Measurements from ENCODE around the gene CSNK2A1. TPM values are rescaled to one million over a fixed set of nuclear protein-coding genes. Genes with fewer than 3 reads are reported as not detected.

CSNK2A1 gene
- total and polyA plus RNA-seq, 5 donors from 2014 or later = 49.6 to 65.3 (median 52.7) TPM

- H3K27ac ChIP-seq (ENCODE audit: insufficient read depth, low read length, poor library complexity, severe bottlenecking) = no peak overlapping the region
- DNase-seq (no peak), ATAC-seq (ENCODE audit: low read depth in 2 of 2) (no peak)
- H3K4me1 ChIP-seq (ENCODE audit: control insufficient read depth, insufficient read depth, low read length, poor library complexity, severe bottlenecking) = no peaks in the 10 kb centered on the region
- Mint-ChIP-seq H3K4me1 (peaks cover 0 to 5% (median 0%) of the 10 kb centered on the region in 4 donors), H3K36me3 (peaks cover 40% of the 10 kb centered on the region), H3K27ac (no peak overlapping the region), H3K9me3 (no peaks in the 10 kb centered on the region), H3K27me3 (no peaks in the 10 kb centered on the region), H3K4me3 (no peak overlapping the region)
- no peak overlapping the region for H3K4me3 ChIP-seq (ENCODE audit: low read depth, low read length)
- no peaks in the 10 kb centered on the region for H3K9me3 ChIP-seq (ENCODE audit: control insufficient read depth in 2 of 2, low read length in 2 of 2)
- no peaks in the 10 kb centered on the region for H3K27me3 ChIP-seq (ENCODE audit: control insufficient read depth, insufficient read depth, low read length)
- H3K36me3 ChIP-seq (ENCODE audit: control insufficient read depth, insufficient read depth, low read length) = peaks cover 85% of the 10 kb centered on the region
These were observed 45.6 kb downstream of the CSNK2A1 start for GRCh38 chr20:497979-498378.

DNA sequence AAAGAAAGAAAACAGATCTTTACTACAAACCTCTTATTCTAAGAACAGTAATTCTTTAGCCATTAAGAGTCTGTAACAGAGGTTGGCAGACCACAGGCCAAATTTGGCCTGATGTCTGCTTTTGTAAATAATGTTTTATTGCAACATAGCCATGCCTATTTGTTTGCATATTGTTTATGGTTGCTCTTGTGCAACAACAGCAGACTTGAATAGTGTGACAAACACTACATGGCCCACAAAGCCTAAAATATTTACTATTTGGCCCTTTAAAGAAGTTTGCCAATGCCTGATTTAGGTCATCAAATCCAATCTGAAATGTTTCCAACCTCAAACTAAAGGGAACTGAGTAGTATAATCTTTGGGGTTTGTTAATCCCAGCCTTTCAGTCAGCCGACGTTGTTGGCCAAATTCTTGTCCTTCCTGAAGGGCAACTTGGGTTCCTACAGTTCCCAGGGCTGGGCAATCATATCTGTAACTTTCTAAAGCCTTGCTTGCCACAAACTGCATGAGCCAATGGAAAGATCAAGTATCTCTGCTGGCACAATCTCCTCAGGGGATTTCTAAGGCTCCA lies 47.4 kb downstream of the CSNK2A1 start:
- Mint-ChIP-seq H3K9me3 (no peaks in the 10 kb centered on the region), H3K4me3 (no peak overlapping the region), H3K27ac (peak overlapping the region in 2 of 3 donors; percentile 15 to 33), H3K27me3 (no peaks in the 10 kb centered on the region), H3K4me1 (peaks cover 0 to 5% (median 0%) of the 10 kb centered on the region in 4 donors), H3K36me3 (peaks cover 38% of the 10 kb centered on the region)
- Histone ChIP-seq H3K36me3 (ENCODE audit: control insufficient read depth, insufficient read depth, low read length) (peaks cover 81% of the 10 kb centered on the region), H3K27me3 (ENCODE audit: control insufficient read depth, insufficient read depth, low read length) (no peaks in the 10 kb centered on the region), H3K4me1 (ENCODE audit: control insufficient read depth, insufficient read depth, low read length, poor library complexity, severe bottlenecking) (no peaks in the 10 kb centered on the region), H3K9me3 (ENCODE audit: control insufficient read depth in 2 of 2, low read length in 2 of 2) (no peaks in the 10 kb centered on the region), H3K27ac (ENCODE audit: insufficient read depth, low read length, poor library complexity, severe bottlenecking) (no peak overlapping the region), H3K4me3 (ENCODE audit: low read depth, low read length) (no peak overlapping the region)
- no peak for ATAC-seq (ENCODE audit: low read depth in 2 of 2)
- no peak for DNase-seq

GRCh38 chr20:492159-492558 lies 51.4 kb downstream of the CSNK2A1 start:
- H3K9me3 ChIP-seq (ENCODE audit: control insufficient read depth in 2 of 2, low read length in 2 of 2) = no peaks in the 10 kb centered on the region
- no peaks in the 10 kb centered on the region for H3K27me3 ChIP-seq (ENCODE audit: control insufficient read depth, insufficient read depth, low read length)
- no peak overlapping the region for H3K27ac ChIP-seq (ENCODE audit: insufficient read depth, low read length, poor library complexity, severe bottlenecking)
- Mint-ChIP-seq H3K36me3 (peaks cover 48% of the 10 kb centered on the region), H3K9me3 (no peaks in the 10 kb centered on the region), H3K4me3 (no peak overlapping the region), H3K27me3 (no peaks in the 10 kb centered on the region), H3K4me1 (peaks cover 0 to 5% (median 0%) of the 10 kb centered on the region in 4 donors), H3K27ac (peak overlapping the region in 1 of 3 donors; percentile 32)
- H3K4me1 ChIP-seq (ENCODE audit: control insufficient read depth, insufficient read depth, low read length, poor library complexity, severe bottlenecking) = no peaks in the 10 kb centered on the region
- DNase-seq = no peak
- peaks cover 82% of the 10 kb centered on the region for H3K36me3 ChIP-seq (ENCODE audit: control insufficient read depth, insufficient read depth, low read length)
- ATAC-seq (ENCODE audit: low read depth in 2 of 2) = no peak
- H3K4me3 ChIP-seq (ENCODE audit: low read depth, low read length) = no peak overlapping the region

GRCh38 chr20:487655-488054 lies 55.9 kb downstream of the CSNK2A1 start:
- Histone ChIP-seq H3K27me3 (ENCODE audit: control insufficient read depth, insufficient read depth, low read length) (no peaks in the 10 kb centered on the region), H3K36me3 (ENCODE audit: control insufficient read depth, insufficient read depth, low read length) (peaks cover 75% of the 10 kb centered on the region), H3K4me3 (ENCODE audit: low read depth, low read length) (no peak overlapping the region), H3K9me3 (ENCODE audit: control insufficient read depth in 2 of 2, low read length in 2 of 2) (no peaks in the 10 kb centered on the region), H3K27ac (ENCODE audit: insufficient read depth, low read length, poor library complexity, severe bottlenecking) (no peak overlapping the region), H3K4me1 (ENCODE audit: control insufficient read depth, insufficient read depth, low read length, poor library complexity, severe bottlenecking) (no peaks in the 10 kb centered on the region)
- Mint-ChIP-seq H3K27ac (no peak overlapping the region), H3K4me1 (peaks cover 0 to 4% (median 3%) of the 10 kb centered on the region in 4 donors), H3K9me3 (no peaks in the 10 kb centered on the region), H3K4me3 (no peak overlapping the region), H3K27me3 (no peaks in the 10 kb centered on the region), H3K36me3 (peaks cover 65% of the 10 kb centered on the region)
- no peak for DNase-seq
- ATAC-seq (ENCODE audit: low read depth in 2 of 2) = no peak

DNA sequence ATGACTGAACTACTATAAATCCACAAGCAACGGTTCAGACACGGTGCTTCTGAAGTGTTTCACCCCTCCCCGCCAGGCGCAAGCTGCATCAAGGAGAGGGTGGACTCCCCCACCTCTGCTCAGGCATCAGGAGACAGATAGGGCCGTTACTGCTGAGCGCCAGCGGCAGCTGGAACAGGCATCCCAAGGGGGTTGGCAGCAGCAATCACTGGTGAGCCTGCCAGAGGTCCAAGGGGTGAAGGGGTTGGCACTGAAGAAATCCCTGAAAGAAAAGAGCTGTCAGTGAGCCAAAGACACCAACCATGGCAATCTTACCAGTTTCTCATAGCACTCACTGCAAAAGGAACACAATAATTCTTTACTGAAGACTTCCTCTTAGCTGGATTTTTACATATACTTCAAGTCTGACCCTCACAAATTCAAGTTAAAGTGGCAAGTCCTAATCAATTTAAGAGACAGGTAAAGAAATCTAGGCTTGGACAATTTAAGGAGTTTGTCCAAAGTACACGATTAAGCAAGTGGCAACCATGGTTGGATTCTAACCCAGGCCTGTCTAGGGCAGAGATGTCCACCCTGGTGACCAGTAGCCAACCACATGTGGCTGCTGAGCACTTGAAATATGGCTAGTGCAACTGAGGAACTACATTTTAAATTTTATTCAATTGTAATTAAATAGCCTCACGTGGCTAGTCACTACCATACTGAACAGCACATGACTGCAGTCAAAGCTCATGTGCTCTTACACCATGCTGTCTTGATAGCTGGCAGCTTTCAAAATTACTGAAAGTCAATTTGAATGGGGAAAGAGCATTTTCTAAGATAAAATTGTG lies 59.6 kb downstream of the CSNK2A1 start:
- H3K36me3 ChIP-seq (ENCODE audit: control insufficient read depth, insufficient read depth, low read length) = peaks cover 61% of the 10 kb centered on the region
- Mint-ChIP-seq H3K4me1 (peaks cover 3 to 36% (median 23%) of the 10 kb centered on the region in 4 donors), H3K27me3 (no peaks in the 10 kb centered on the region), H3K4me3 (no peak overlapping the region), H3K9me3 (no peaks in the 10 kb centered on the region), H3K36me3 (peaks cover 54% of the 10 kb centered on the region), H3K27ac (no peak overlapping the region)
- H3K9me3 ChIP-seq (ENCODE audit: control insufficient read depth in 2 of 2, low read length in 2 of 2) = no peaks in the 10 kb centered on the region
- H3K4me1 ChIP-seq (ENCODE audit: control insufficient read depth, insufficient read depth, low read length, poor library complexity, severe bottlenecking) = peaks cover 12% of the 10 kb centered on the region
- no peak overlapping the region for H3K27ac ChIP-seq (ENCODE audit: insufficient read depth, low read length, poor library complexity, severe bottlenecking)
- no peak overlapping the region for H3K4me3 ChIP-seq (ENCODE audit: low read depth, low read length)
- no peak for DNase-seq
- no peaks in the 10 kb centered on the region for H3K27me3 ChIP-seq (ENCODE audit: control insufficient read depth, insufficient read depth, low read length)
- no peak for ATAC-seq (ENCODE audit: low read depth in 2 of 2)

GRCh38 chr20:481167-481566 lies 62.4 kb downstream of the CSNK2A1 start:
- H3K36me3 Mint-ChIP-seq = peaks cover 35% of the 10 kb centered on the region
- no peaks in the 10 kb centered on the region for H3K9me3 Mint-ChIP-seq
- DNase-seq = peak in 2 of 3 donors; percentile 36 to 83
- no peaks in the 10 kb centered on the region for H3K27me3 Mint-ChIP-seq
- peak; percentile 85 to 90 for ATAC-seq (ENCODE audit: low read depth in 2 of 2)
- Histone ChIP-seq H3K36me3 (ENCODE audit: control insufficient read depth, insufficient read depth, low read length) (peaks cover 32% of the 10 kb centered on the region), H3K27me3 (ENCODE audit: control insufficient read depth, insufficient read depth, low read length) (no peaks in the 10 kb centered on the region), H3K4me1 (ENCODE audit: control insufficient read depth, insufficient read depth, low read length, poor library complexity, severe bottlenecking) (peaks cover 12% of the 10 kb centered on the region), H3K27ac (ENCODE audit: insufficient read depth, low read length, poor library complexity, severe bottlenecking) (peak overlapping the region; percentile 49), H3K4me3 (ENCODE audit: low read depth, low read length) (peak overlapping the region; percentile 20), H3K9me3 (ENCODE audit: control insufficient read depth in 2 of 2, low read length in 2 of 2) (no peaks in the 10 kb centered on the region)
- H3K4me1 Mint-ChIP-seq = peaks cover 6 to 41% (median 27%) of the 10 kb centered on the region in 4 donors
- H3K27ac Mint-ChIP-seq = peak overlapping the region in 2 of 3 donors; percentile 72 to 85
- H3K4me3 Mint-ChIP-seq = peak overlapping the region in 1 of 4 donors; percentile 38

DNA sequence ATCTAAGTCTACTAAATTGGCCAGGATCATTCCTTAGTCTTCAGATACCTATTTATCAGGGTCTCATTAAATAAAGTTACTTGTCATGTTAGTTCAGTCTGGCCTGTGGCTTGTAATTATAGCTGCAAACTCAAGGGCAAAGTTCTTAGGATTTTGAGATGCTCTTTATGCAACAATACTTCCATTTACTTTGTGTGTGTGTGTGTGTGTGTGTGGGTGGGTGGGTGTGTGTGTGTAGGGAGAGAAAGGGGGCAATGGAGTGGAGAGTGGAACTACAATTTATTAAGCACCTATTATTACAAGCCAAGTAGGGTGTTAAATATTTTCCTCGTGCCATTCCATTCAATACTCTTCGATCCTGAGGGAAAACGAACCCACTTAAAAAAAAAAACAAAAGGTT lies 63.5 kb downstream of the CSNK2A1 start:
- peaks cover 25% of the 10 kb centered on the region for H3K36me3 Mint-ChIP-seq
- no peaks in the 10 kb centered on the region for H3K9me3 Mint-ChIP-seq
- no peak overlapping the region for H3K27ac ChIP-seq (ENCODE audit: insufficient read depth, low read length, poor library complexity, severe bottlenecking)

More for the DNA sequence above, 63.5 kb downstream of the CSNK2A1 start:
- ATAC-seq (ENCODE audit: low read depth in 2 of 2) = no peak
- DNase-seq = no peak
- Histone ChIP-seq H3K27me3 (ENCODE audit: control insufficient read depth, insufficient read depth, low read length) (no peaks in the 10 kb centered on the region), H3K4me3 (ENCODE audit: low read depth, low read length) (no peak overlapping the region), H3K4me1 (ENCODE audit: control insufficient read depth, insufficient read depth, low read length, poor library complexity, severe bottlenecking) (peaks cover 12% of the 10 kb centered on the region), H3K36me3 (ENCODE audit: control insufficient read depth, insufficient read depth, low read length) (peaks cover 24% of the 10 kb centered on the region), H3K9me3 (ENCODE audit: control insufficient read depth in 2 of 2, low read length in 2 of 2) (no peaks in the 10 kb centered on the region)
- Mint-ChIP-seq H3K4me1 (peaks cover 6 to 41% (median 27%) of the 10 kb centered on the region in 4 donors), H3K4me3 (no peak overlapping the region), H3K27me3 (no peaks in the 10 kb centered on the region), H3K27ac (peak overlapping the region in 2 of 3 donors; percentile 21 to 55)

Measured in CD4-positive, CD25-positive, alpha-beta regulatory T cell (primary cell).